H1 (cell line): ENCODE measurements around the gene F8. TPM values are rescaled to one million over a fixed set of nuclear protein-coding genes. Genes with fewer than 3 reads are reported as not detected.

ENCODE experiments used
- HDAC2 ChIP-seq, 2 experiments: fragments of 300-600 bp in 1 of 2; sonication (generic) in 1 of 2; IDR thresholded peaks; 2 replicates each; pipeline ENCODE4 v1.6.1; 2011 to 2012; ENCODE audit warnings: low read depth in 2 of 2, low read length in 2 of 2, mild to moderate bottlenecking in 2 of 2, moderate library complexity in 2 of 2, borderline replicate concordance in 1 of 2, inconsistent platforms in 1 of 2
- JUN ChIP-seq: IDR thresholded peaks from 2 replicates; pipeline ENCODE4 v1.6.1; 2011; ENCODE audit warnings: low read depth, mild to moderate bottlenecking, improper control_type of control experiment, low read length
- POLR2A ChIP-seq, 2 experiments: IDR thresholded peaks; 1 replicate in 1 of 2; 2 replicates in 1 of 2; pipeline ENCODE4 v1.6.1; 2011; ENCODE audit warnings: low read depth in 2 of 2, low read length in 2 of 2, mild to moderate bottlenecking in 2 of 2; ENCODE audit errors: control extremely low read depth in 1 of 2
- USF2 ChIP-seq: IDR thresholded peaks from 2 replicates; pipeline ENCODE4 v1.6.1; 2011; ENCODE audit warnings: low read length, improper control_type of control experiment
- polyA plus RNA-seq, 7 experiments: library from polyadenylated mRNA; depleted of rRNA in 3 of 7; stranded (reverse) in 5 of 7; unstranded in 2 of 7; fragments of >200 nt in 5 of 7; fragments of 200-250 nt in 2 of 7; gene quantifications; 1 replicate in 5 of 7; 2 replicates in 1 of 7; 4 replicates in 1 of 7; pipeline versions ENCODE4 v1.2.1 to v1.2.3, GENCODE V29; 2011 to 2013; ENCODE audit warnings: missing spikeins in 2 of 7, mixed read lengths in 2 of 7
- total RNA-seq: library from RNA; stranded (reverse); fragmentation: NEBNext Ultra II Directional; extraction: Animal tissue kit (Norgen Biotek cat#: 25700); gene quantifications from 2 replicates; pipeline ENCODE4 v1.2.1, GENCODE V29; 2021

F8 gene
- total and polyA plus RNA-seq, 2 of the 8 experiments (the other 6 are each of a cell fraction or from before 2014, with no cell fraction given): 1.1 to 2.6 TPM

DNA sequence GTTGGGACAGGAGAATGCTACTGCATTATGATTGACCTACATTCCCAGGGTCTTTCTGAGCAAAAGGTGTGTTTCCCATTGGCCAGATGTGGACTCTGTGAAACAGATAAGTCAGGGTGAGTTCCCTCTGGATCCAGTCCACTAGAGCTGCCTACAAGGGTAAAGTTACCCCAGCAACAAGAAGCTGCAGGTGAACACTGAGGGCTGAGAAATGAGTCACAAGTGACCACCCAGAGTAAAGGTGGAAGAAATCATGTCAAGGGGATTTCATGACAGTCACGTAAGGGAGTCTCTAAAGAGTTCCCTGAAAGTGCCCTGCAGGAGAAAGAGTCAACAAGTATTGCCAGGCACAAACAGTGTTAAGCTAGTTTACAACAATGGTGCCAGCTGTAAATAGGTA is 120.1 kb downstream of the F8 start (continued):
- TF ChIP-seq JUN (no peak), USF2 (no peak), POLR2A (IDR thresholded peaks at IDR 0.05; ENCODE audit: control extremely low read depth in 1 of 2, low read depth in 2 of 2, low read length in 2 of 2) (no peak), HDAC2 (IDR thresholded peaks at IDR 0.05; ENCODE audit: borderline replicate concordance in 1 of 2, low read depth in 2 of 2, low read length in 2 of 2) (no peak)
